ENCODE measurements around the gene SLC35D3.
"Not testable (repeated sequence)": the region's sequence is repeated elsewhere in the genome, so short reads cannot be mapped to it uniquely, and the experiment has no call there.

SLC35D3 gene

DNA sequence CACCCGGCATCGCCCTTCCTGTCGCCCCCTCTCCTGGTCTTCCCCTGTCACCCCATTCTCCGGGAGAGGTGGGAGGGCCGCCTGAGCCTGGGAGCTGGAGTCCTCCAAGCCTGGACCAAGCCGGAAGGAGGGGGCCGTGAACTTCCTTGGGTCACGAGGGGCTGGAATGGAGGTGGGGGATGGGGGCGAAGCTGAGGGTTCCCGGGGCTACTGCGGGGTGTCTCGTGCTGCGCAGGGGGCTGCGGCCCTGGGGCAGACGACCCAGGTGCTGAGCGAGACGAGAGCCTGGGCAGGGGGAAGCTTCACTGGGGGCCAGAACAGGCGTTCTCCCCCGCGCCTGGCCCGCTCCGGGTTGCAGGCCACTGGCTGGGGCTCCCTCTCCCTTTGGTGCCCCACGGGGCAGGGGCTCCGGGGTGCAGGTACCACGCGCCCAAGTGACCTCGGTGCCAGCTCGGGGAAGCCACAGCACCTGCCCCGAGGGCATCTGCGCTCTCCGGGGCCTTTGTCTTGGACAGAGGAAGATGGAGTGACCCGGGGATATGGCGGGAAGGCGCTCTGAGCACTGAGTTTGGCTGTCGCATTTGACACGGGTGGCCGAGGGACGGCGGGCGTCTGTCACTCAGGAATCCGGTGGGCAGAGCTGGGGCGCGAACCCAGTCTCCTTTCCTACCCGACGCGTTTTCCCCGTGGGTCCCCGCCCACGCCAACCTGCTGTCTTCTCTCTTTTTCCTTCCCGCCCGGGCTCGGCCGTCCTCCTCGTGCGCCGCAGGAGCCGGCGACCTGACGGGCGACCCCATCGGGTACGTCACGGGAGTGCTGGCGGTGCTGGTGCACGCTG lies 1.2 kb downstream of the SLC35D3 start:
- no peak for DNase-seq (ENCODE audit: low spot score)

DNA sequence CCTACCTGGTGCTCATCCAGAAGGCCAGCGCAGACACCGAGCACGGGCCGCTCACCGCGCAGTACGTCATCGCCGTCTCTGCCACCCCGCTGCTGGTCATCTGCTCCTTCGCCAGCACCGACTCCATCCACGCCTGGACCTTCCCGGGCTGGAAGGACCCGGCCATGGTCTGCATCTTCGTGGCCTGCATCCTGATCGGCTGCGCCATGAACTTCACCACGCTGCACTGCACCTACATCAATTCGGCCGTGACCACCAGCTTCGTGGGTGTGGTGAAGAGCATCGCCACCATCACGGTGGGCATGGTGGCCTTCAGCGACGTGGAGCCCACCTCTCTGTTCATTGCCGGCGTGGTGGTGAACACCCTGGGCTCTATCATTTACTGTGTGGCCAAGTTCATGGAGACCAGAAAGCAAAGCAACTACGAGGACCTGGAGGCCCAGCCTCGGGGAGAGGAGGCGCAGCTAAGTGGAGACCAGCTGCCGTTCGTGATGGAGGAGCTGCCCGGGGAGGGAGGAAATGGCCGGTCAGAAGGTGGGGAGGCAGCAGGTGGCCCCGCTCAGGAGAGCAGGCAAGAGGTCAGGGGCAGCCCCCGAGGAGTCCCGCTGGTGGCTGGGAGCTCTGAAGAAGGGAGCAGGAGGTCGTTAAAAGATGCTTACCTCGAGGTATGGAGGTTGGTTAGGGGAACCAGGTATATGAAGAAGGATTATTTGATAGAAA lies 2.0 kb downstream of the SLC35D3 start:
- DNase-seq (ENCODE audit: low spot score): no peak

DNA sequence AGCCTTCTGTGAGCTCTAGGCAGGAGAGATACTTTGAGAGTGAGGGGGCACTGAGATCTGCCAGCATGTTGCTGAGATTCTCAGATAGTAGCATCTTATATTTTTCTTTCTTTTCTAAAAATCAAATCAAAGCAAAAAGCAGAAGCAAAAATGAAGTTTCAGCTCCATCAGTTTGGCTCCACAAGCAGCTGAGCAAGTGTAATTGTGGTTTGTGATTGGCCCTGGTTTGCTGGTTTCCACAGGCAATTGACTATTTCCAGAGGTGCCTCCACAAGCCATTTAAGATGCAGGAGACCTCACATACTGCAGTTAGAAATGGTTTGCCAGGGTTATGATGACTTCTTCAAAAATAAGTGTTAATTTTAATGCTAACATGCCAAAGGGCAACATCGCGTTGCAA lies 4.3 kb downstream of the SLC35D3 start:
- DNase-seq (ENCODE audit: low spot score): no peak

DNA sequence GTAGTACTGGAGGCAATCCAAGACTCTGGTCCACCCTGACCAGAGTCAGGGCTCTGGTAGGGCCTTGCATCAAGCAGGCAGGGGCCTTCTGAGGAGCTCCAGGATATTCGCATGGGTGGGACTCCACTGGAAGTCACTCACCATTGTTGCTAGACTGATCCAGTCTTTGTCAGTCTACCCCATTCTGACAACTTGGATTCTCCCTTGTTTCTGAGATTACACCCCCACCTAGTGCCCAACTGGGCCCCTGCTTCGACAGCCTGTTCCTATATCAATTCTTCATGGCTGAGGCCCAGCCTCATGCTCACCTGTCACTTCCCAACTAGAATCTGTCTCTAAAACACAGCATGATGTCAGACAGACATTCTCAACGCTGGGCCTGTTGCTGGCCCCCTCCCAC lies 5.2 kb downstream of the SLC35D3 start:
- DNase-seq (ENCODE audit: low spot score): no peak

DNA sequence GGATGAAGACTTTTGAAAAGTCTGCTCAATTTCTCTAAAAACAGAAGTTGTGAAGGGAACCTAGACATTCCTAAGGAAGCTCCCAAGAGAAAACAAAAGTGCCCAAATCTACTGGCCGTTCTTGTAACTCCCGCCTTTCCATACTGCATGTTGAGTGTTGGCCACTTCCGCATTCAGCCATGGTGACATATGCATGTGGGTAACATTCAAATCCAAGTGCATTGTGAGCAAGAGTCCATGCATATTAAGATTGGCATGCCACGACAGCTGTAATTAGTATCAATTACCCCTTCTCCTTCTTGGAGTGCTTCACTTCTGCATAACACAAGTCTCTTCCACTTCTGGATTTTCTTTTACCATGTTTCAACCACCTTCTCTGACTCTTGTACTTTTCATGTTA lies 8.4 kb downstream of the SLC35D3 start:
- no peak for DNase-seq (ENCODE audit: low spot score)

DNA sequence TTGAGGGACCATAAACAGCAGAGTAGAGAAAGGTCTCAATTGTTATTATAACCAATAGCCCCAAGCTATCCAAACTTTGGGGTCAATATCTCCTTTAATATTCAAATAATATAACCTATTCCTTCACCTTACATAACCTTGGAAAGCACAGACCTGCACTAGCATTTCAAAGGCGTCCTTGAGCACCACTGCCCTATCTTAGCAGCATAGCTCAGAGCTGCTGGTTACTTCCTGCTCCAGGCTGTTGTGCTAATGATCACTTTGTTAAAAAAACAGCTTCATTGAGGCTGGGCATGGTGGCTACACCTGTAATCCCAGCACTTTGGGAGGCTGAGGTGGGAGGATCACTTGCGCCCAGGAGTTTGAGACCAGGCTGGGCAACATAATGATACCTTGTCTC lies 10.5 kb downstream of the SLC35D3 start:
- DNase-seq (ENCODE audit: low spot score): no peak

DNA sequence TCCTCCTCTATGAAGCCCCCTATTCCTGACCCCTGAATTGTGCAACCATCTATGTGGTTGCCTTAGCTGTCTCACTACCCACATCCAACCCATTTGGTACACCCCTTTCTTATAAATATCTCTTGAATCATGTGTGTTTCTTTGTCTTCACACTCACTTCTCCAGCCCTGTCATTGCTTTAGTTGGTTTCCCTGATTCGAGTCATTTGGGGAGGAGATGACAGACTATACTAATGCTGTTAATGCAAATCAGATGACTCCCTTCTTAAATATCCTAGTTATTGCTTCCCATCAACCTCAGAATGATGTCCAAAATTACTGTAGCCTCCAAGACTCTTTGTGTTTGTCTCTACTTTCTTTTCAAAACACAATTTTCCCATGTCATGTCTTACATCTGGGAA lies 23.0 kb downstream of the SLC35D3 start:
- DNase-seq (ENCODE audit: low spot score): no peak

DNA sequence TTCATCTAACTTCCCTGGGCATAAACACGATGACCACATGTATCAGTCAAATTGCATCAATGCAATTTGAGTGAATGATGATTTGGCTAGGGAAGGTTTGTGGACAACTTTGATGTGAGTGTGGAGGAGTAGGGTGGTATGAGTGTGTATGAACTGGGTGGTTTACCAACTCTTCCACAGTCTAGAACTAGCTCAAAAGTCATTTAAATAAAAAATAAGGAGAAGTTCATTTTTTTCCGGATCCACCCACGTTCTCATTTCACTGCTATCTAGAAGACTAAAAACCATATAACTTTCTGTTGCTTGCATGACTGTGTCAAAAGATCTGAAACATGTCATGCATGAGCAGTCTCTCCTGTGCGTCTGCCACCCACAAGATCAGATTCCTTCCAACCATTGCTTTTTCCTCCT lies 23.6 kb downstream of the SLC35D3 start:
- DNase-seq (ENCODE audit: low spot score): no peak

DNA sequence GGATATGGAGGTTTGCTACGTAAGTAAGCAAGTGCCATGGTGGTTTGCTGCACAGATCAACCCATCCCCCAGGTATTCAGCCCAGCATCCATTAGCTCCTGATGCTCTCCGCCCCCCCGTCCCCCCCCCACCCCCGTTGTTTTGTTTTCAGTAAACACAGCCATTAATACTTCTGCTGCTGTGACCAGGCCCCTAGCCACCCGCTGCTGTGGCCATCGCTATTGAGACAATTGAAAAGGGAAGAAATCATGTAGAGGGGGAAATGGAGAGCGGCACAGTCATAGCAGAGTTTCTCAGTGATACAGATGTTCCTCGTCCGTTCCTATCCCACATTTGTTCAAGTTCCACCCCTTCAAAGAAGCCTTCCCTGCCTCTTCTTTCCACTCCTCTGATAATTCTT lies 24.9 kb downstream of the SLC35D3 start:
- no peak for DNase-seq (ENCODE audit: low spot score)

DNA sequence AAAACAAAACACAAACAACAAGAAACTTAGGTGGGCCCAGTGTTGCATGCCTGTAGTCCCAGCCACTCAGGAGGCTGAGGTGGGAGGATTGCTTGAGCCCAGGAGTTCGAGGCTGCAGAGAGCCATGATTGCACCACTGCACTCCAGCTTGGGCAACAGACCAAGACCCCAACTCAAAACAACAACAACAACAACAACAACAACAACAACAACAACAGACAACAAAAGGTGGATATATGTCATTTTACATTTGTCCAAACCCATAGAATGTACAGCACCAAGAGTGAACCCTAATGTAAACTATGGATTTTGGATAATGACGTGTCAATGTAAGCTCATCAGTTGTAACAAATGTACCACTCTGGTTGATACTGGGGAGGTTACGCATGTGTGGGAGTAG lies 27.9 kb downstream of the SLC35D3 start:
- DNase-seq (ENCODE audit: low spot score): not testable (repeated sequence)

DNA sequence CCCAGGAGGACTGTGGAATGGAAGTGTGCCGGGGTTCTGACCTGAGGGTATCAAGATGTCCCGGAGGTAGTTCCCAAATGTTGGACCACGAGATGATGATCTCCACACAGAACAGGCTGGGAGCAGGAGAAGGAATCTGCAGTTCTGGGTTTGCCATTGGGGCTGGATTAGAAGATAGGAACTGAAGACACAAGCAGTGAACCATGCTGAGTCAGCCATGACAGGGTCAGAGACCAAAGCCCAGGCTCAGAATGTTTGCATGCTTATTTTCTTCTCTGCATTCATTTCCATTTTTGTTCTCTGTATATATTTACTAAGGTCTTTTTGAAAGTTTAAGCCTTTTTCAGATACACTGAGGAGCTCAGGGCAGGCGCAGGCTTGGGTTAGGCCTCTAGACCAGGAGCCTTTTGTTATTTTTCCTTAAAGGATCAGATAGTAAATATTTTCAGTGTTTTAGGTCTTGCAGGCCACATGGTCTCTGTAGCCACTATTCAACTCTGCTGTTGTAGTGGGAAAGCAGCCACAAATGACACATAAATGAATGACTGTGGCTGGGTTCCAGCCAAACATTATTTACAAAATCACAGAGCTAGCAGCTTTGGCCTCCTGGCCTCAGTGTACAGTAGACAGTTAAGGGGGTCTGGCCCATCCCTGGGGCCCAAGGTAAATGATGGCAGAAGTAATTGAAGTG lies 28.5 kb downstream of the SLC35D3 start:
- no peak for DNase-seq (ENCODE audit: low spot score)

DNA sequence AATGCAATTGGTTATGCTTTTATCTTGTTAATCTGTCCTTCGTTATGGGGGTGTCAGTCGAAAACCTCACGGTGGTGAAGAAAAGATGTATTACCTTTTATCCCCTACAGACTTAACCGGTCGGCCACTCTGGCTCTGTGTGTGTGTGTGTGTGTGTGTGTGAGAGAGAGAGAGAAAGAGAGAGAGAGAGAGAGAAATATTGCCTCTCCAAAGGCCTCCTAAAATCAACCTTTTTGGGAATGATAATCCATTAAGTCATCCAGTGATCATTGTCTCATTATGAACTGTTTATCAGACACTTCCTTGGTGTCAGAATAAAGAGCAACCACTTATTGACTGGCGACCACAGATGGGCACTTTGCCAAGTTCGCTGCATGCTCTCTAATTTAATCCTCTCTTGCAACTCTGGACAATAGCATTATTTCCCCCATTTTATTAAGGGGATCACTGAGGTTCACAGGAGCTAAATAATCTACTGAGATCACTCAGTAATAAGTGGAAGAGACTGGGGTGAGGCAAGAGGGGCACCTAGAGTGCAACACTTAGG lies 30.7 kb downstream of the SLC35D3 start:
- DNase-seq (ENCODE audit: low spot score): no peak

DNA sequence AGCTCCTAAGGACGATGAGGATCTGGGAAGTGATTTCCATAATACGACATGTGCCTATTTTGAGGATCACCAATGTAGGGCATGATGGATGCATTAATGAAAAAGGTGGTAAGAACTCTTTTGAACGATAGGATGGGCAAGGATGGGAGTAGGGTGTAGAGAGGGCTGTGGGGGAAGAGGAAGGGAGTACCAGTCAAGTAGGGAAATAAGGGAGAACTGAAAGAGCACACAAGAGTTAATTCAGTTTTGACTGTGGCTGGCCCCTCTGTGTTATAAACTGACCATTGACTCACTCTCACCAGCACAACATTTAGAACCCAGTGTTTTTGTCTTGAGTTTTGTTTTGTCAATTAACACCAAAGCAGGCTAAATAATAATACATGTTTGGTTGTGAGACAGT lies 33.0 kb downstream of the SLC35D3 start:
- no peak for DNase-seq (ENCODE audit: low spot score)

DNA sequence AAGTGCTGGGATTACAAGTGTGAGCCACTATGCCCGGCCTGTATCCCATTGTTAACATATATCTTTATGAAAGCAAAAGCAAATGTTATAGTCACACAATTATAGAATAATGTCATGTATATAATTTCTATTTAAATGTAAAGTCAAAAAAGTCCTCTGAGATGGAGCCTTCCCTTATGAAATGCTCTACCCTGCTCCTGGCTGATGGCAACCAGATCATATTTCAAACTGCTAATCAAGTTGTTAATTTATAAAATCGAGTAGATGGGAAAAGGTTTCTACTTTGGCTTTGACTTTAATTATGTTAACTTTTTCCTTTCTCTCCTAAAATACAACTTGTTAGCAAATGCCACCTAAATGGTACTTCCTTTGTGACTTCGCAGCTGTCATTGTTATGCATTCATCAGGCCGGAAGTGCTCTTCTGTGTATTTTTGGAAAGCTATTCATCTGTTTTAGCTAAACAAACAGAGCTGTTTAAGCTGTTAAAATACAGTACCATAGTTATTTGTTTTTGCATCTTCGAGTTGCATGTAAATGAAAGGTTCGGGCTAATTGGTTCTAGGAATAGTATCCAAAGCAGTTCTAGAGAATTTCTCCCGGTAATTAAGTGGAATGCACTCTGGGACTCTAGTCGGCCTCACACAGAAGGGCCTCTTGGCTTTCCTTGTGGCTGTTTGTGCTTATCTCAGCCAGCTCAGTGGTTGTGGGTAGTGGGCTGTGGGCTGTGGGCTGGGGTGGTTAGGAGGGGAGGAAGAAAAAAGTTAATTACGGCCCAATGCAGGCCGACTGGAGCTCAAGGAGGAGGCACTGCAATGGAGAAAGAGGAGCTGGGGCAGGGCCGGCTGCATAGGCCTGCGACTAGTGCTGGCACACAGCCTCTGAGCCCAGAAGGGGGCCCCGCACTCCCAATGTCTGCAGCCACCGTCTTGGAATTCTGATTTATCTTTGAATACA lies 34.8 kb downstream of the SLC35D3 start:
- DNase-seq (ENCODE audit: low spot score): no peak

DNA sequence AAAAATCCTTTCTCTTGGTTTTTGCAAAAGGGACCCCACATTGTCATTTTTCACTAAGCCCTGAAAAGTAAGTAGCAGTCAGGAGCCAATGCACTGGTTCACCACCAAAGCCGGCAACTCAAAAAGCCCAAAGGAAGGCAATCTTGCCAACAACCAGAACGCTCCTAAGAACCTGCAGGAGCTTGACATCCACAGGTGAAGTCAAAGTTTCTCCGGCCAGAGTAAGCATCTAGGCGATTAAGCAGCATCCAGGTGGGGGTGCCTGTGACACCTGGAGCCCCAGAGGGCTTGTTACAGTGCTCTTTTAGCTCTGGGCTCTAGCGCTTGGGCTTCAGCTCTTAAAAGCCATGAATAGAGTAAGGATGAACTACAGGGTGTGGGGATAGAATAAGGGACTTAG lies 36.1 kb downstream of the SLC35D3 start:
- no peak for DNase-seq (ENCODE audit: low spot score)

DNA sequence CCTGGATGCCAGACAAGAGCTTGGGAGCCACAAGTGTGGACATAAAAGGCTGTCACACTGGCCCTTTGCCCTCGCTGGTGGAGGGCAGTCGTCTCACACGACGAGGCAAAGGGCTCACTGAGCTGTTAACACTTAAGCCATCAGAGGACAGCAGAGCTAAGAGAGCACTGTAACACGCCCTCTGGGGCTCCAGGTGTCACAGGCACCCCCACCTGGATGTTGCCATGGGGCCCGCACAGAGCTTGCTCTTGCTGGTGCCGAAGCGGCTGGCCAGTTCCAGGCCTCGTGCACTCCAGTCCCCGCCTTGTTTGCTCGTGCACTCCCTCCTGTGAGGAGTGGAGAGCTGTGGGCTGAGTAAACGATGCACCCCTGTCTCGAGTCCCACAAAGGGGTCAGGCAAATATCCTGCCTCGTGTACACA lies 37.4 kb downstream of the SLC35D3 start:
- no peak for DNase-seq (ENCODE audit: low spot score)

DNA sequence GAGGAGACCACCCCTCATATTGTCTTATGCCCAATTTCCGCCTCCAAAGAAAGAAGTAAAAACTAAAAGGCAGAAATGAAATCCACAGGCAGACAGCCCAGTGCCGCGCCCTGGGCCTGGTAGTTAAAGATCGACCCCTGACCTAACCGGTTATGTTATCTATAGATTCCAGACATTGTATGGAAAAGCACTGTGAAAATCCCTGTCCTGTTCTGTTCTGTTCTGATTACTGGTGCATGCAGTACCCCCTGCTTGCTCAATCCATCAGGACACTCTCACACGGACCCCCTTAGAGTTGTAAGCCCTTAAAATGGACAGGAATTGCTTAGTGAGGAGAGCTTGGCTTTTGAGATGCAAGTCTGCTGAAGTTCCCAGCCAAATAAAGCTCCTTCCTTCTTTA lies 37.8 kb downstream of the SLC35D3 start:
- not testable (repeated sequence) for DNase-seq (ENCODE audit: low spot score)

DNA sequence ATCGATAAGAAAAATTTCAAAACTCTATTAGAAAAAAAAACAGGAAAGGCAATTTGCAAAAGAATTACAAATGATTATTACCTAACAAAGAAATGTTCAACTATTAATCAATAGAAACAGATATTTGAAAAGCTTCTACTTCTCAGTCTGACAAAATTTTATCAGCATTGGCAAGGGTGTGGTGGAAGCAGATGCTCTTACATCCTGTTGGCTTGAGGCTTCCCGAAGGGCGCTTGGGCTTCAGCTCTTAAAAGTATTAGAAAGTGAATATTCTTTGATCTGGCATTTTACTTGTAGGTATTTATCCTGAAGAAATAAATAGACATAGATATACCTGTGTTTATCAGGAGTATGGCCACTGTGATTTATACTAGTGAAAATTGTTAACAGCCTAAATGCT lies 38.7 kb downstream of the SLC35D3 start:
- no peak for DNase-seq (ENCODE audit: low spot score)

DNA sequence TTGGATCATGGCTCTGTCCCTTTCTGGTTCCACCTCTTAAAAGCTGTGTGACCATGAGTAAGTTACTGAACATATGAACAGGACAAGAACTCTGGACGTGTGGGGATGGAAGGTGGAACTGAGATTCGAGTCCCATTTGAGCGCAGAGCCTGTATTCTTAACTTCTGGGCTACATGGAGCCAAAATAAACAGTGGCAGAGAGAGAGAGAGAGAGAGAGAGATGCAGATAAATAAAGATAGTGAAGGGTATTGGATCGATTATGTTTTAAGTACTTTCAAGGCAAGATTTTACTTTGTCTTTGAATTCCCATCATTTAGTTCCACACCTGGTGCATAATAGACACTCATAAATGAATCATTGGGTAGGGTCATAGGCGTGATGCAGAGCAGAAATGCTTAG lies 39.7 kb downstream of the SLC35D3 start:
- DNase-seq (ENCODE audit: low spot score): no peak

DNA sequence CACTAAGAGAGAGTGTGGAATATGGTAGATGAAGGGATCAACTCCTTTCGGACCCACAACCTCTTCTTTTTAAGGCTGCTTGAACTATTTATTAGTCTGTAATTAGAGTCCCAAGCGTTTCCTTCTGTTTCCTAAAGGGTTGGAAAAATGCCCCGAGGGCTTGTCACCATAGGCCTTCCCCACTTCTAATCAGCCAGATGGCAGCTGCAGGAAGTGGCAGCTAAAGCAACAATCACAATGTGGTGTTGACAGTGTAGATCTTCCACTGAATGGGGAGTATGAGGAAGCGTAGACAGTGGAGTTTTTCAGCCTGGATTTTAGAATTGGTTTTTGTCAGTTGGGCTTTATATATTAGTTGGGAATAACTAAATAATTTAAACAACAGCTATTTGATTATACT lies 40.6 kb downstream of the SLC35D3 start:
- DNase-seq (ENCODE audit: low spot score): no peak

DNA sequence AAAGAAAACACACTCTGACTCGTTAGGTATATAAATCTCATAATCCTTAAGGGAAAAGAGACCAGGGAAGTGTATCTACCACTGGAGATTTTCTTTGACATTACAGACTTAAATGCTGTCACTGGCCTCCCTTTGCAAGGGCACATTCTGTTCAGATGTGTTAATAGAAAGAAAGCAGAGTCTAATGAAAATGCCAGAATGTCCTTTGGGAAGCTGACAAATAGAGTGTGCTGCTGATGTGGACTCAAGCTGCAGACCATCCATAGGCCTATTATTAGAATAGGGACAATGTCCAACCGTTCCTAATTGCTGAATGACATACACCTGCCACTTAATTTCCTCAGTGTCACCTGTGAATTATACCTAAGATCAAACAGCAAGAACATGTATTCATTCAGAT lies 41.2 kb downstream of the SLC35D3 start:
- no peak for DNase-seq (ENCODE audit: low spot score)

DNA sequence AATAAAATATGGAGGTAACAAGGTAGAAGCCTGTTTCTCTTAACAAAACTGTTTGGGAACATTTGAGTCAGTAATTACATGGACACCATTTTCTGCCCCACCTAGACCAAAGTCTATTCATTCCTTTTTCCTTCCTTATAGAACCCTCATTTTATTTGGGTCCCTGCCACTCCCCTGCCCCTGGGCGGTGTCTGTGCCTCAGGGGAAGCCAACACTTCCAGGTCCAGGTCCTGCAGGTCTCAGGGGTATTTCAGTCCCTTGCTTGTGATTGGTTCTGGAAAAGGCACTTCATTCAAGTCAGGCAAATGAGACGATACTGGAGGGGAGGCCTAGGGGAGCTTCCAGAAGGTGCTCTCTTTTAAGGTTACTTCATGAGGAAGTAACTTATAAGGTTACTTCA lies 42.3 kb downstream of the SLC35D3 start:
- DNase-seq (ENCODE audit: low spot score): no peak

Measured in CD4-positive, alpha-beta T cell treated with Interleukin-15 for 4 hours (primary cell).